GM19099 (cell line): ENCODE results near the gene CPLX4.

Source experiments
- POLR2A ChIP-seq: IDR thresholded peaks from 3 replicates; pipeline ENCODE4 v1.6.1; 2011; ENCODE audit warnings: low read depth; ENCODE audit not compliant: insufficient read length; ENCODE audit errors: extremely low read depth

CPLX4 gene

DNA sequence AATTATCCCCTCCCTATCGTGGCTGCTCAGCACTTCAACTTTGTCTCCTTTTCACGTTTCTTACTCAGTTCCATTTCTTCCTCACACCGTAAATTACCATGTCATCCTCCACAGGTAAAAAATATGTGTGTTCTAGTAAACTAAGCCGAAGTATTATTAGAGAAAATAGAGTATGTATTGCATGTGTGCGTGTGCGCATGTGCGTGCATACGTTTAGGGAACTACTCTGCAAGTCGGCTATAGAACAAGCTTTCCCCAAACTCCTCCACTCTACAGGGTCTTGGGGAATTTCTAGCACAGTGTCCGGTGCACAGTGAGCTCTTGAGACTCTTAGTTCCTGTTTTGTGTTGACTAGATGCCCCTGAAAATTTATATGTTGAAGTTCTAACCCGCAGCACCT, 36.1 kb downstream of the CPLX4 start:
- TF ChIP-seq POLR2A = no peak

DNA sequence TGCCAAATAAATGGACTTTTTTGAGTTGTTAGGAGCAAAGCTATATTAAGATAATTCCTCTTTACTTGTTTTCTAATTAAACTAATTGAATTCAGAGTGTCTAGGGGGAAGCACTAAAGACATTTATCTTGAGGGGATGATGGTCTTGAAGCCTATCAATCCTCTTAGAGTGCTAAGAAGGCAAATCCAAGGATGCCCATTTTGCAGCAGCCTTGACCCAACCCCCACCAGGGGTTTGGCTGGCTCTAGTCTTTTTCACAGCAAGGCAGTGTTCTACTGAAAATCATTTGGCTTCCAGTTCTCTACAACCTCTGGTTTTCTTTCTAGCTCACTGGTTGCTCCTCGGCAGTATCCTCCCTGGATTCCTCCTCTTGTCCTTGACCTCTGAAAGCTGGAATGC, 38.7 kb downstream of the CPLX4 start:
- TF ChIP-seq POLR2A = no peak

DNA sequence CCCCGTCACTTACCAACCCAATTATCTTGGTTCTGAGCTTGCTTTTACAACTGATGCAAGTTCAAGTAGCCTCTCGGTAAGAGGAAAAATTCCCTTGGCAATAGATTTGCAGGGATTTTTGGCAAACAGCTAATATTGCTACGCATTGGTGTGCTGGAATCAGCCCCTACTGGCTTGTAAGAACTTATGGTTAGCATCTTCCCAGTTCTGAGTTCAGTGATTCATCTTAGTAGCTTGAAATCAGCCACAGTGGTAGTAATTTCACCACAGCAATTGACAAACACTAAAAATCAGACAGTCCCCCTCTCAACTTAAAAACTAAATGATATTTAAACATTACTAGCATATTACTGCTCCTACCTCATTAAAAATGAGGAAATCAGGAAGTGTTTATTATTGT, 39.3 kb downstream of the CPLX4 start:
- no peak for TF ChIP-seq POLR2A

DNA sequence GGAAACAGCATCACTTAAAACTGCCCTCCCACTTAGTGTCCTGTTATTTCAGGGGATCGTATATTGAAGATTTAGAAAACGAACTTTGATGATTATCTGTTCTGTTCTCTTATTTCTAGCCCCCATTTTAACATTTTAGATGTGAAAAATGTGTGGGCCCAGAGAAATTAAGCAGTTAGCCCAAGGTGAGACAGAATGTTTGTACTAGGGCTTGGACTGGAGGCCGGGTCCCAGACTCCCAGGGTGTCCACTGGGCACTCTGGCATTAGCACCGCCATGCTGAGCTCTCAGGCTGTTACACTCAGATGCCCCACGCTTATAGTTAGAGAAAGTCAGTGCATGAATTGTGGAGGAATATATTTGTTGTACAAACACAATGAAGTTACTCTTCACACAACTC, 39.7 kb downstream of the CPLX4 start:
- TF ChIP-seq POLR2A = no peak

DNA sequence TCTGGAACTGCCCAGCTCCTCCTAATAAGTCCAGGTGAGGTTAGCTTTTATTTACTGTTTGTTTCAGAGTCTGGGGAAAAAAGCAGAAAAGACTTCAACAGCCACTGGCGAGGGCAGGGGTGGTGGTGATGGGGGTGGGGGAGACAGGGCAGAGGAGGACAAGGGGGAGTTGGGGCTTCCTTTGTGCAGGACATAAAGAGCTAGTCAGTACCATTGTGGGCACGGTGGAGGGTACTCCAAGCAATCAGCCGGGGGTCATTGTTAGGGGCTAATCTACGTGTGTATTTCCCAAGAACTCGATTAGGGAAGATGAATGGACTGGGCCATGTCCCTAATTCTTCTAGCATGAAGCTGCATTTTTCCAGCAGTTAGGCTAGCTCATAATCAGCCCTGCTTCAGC, 42.4 kb downstream of the CPLX4 start:
- TF ChIP-seq POLR2A = no peak

DNA sequence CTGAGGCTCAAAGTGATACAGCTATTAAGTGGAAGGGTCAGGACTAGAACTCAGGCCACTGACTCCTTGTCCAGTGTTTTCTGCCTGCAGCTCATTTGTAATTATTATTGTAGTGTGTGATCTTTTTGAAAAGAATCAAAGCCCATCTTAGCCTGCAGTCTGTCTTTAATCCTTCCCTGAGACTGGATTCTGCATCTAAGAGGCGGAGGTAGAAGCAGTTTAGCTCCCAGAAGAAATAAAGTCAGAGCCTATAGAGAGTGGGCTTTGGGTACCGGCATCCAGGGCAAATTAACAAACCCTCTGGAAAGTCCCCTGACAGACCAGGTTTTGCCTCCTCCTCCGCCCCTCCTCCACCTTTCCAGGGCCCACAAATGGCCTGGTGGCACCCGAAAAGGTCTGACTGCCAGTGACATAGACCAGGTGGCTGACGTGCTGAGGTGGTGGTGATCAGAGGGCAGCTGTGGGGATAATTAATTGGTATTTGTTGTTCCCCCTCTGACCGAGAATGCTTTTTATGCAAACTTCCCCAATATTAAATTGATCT, 43.0 kb downstream of the CPLX4 start:
- no peak for TF ChIP-seq POLR2A

DNA sequence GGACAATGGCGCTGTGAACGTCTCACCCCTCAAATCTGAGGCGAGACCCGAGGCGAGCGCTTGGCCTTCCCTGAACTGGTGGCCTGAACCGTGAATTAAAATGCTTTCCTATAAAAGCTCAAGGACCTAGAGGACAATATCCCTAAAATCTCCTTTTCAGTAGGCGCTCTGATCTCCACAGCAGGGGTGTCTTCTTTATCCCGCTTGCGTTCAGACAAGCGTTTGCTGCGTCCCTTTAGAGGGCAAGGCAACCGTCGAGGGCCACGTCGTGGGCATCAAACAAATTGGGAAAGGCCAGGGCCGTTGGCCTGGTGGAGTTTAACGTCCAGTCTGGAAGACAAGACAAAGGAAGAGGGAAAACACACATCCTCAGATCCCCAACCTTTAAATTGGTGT, 43.9 kb downstream of the CPLX4 start:
- TF ChIP-seq POLR2A = no peak

DNA sequence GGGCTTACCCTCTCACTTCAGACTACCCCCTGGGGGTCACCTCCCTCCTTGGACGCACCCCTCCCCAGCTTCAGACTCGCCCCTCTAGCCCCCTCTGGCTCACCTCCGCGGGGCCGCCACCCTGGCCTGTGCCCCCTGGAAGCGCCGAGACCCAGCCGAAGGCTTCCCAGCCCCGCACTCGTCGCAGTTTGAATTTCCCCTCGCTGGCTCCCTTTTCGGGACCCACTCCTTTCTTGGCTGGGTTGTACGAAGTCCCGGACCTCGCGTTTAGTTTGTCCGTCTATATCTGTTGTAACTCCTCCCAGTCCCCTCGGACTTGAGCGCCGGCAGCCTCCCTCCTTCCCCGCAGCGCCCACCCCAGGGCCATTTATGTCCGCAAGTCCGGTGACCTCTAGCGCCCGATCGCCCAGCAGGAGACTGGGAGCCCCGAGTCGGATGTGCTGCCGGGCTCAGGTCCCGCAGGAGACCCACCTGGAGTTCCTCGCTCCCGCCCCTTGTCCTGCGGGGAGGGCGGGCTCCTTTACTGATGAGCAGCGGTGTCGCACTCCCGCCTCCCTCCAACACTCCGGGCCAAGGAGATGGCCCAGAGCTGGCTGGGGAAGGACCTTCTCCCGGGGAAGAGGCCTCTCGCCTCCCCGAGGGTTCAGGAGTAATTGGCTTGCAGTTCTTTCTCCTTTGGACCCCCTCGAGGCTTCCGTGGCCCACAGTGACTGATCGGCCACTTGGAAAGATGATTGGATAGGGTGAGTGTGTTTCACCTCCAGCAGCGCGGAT, 44.5 kb downstream of the CPLX4 start:
- TF ChIP-seq POLR2A = no peak

DNA sequence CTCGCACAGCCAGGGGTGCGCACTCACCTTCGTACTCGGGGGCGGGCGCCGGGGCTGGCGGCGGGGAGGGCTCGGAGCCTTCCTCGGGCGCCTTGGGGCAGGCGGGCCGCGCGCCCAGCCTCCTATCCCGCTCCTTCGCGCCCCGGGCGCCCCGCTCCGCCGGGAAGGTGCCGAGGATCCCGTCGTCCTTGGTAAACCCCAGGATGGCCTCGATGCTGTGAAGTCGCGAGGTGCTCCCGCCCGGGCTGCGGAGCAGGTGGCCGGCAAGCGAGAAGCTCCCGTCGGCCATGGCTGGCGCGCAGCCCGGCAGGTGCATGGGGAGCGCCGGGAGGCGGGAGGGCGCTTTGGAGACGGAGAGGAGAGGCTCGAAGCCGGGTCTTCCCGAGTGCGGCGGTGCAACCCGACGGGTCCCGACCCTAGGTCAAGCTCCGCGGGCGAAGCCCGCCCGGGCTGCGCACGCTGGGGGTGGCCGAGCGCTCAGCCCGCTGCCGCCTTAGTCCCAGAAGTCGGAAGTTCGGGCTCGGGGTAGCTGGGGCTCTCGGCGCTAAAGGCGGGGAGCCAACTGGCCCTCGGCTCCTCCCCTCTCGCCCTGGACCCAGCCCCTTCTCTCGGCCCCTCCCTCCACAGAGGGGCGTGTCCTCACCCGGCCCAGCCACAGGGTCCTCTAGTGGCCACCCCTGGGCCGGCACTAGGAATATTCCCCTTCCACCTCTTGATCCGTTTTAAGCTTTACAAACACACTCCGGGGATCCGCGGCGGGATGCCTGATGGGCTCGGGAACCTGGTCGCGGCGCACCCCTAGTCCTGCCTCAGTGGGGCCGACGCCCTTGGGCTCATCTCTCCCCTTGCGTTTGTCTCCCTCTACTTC, 45.3 kb downstream of the CPLX4 start, which contains the start of gene RAX:
RAX (minus strand) TSS at position 564 of the 868 bp plus-strand sequence; CDS start at position 316, 248 bp downstream.
- no peak for TF ChIP-seq POLR2A

DNA sequence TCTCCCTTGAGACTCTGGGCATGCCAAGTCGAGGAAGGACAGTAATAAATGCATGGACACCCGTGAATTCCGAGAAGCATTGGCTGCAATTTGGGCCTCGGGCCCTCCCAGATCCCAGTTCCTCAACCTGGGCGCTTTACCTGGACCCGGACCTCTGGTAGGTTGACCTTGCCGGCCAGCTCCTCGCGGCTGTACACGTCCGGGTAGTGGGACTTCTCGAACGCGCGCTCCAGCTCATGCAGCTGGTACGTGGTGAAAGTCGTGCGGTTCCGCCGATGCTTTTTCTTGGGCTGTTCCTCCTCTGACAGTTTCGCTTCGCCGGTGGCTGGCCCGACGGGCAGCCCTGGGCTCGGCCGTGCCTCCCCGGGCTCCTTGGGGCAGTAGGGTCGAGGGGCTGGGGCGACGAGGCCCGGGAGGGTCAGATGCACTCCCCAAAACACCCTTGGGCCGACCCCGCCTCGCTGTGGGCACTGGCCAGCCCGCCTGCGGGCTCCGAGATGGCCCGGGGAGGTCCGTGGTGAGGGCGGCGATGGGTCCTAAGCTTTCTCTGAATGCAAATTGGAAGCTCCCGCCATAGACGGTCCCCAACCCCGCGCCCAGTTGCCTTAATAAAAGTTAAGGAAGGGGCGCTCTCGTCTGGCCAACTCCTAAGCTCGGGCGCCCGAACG, 46.1 kb downstream of the CPLX4 start:
- no peak for TF ChIP-seq POLR2A

DNA sequence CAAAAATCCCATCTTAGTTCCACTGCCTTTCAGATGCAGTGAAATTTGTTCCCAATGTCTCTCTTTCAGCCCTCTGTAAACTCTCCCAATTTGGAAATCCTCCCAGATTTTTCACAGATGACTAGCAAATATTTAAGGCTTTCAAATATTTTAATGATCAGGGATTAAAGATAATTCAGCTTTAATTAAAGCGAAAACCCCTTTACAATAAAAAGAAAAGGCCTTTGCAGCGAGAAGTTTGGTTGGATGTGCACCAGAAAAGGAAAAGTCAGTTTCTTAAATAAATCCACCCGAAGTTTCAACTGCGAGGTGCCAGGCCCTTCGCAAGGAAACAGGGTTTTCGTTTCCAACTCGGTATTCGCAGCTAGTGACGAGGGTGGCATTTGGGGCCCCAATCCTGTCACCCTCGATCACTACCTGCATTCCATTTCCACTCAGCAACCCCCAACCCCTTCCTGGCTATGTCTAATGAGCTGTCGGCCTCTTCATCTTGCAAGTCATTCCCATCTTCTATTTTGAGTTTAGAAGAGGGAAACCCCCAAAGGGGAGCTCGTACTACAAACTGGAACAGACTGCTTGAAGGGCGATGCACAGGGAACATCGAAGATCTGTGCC, 46.7 kb downstream of the CPLX4 start:
- no peak for TF ChIP-seq POLR2A

DNA sequence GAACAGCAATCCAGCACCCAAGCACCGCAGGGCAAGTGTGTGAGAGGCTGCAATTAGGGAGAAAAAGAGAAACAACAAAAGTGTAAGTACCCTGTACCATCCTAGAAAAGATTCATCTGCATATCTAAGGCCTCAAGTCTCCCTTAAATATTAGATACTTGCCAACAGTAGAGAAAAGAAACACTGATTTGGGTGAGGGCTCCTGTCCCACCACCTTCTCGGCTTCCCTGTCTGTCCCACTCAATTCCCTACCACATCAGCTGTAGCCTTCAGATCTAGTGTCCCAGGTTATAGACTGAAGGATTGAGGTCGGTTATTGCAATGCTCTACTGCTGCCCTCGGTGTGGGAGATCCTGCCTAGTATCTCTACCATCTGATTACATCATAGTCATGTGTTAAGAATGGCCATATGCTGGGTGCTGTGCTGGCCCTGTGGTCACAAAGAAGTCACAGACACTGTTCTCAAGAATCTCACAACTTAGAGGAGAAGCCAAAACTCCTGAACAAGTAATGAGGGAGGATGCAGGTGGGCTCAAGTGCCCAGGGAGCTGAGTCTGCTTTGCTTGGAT, 47.7 kb downstream of the CPLX4 start:
- no peak for TF ChIP-seq POLR2A

DNA sequence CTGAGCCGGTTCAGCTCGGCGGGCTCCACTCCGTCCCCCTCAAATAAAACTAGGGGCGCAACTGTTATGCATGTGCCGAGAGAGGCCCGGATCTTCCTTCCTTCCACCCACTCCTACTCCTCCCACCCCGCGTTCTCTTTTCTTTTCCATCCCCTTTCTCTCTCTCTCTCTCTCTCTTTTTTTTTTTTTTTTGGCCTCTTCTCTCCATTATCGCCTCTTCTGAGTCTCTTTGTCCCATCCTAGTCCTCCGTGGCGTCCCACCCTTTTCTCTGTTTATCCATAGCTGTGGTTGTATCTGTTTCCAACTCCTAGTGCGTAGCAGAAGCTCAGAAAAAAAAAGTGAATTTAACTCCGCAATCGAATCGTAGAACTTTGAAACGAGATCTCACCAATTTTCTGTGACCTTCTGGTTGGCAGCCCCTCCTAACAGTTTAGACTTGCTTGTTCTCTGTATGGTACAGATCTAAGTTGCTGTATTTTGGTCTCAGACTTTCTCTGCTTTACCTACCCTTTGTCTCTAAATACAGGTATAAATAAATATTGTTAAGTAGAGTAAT, 48.8 kb downstream of the CPLX4 start:
- TF ChIP-seq POLR2A = no peak

DNA sequence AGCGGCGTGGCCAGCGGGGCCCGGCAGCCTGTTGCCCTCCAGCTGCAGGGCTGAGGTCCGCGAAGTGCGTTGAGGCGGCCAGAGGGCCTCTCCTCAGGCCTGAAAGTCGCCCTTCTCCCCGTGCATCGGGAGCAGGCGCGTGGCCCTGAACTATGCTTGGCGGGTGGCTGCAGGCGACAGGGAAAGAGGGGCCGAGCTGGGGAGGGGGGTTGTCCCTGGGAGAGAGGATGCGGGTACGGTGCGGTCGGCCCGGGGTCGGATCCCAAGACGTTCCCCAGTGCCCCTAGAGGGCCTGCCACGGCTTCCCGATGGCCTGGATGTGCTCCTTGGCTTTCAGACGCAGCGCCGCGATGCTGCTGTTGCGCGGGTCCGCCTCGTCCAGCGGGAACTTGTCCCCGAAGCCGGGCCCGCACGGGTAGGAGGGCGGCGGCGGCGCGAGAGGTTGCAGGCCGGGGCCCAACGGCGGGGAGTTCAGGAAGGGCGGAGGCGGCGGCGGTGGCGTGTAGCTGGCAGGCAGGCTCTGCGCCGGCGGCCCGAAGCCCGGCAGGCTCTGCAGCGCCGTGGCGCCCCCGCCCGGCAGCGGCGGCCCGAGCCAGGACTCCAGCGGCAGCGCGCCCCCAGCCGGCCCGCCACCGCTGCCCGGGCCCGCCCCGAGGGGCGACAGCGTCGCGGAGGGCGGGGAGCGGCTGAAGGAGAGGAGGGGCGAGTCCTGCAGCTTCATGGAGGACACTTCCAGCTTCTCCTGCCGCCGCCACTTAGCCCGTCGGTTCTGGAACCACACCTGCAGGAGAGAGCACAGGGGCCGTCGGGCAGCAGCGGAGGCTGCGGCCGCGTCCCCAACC, 49.5 kb downstream of the CPLX4 start:
- no peak for TF ChIP-seq POLR2A

DNA sequence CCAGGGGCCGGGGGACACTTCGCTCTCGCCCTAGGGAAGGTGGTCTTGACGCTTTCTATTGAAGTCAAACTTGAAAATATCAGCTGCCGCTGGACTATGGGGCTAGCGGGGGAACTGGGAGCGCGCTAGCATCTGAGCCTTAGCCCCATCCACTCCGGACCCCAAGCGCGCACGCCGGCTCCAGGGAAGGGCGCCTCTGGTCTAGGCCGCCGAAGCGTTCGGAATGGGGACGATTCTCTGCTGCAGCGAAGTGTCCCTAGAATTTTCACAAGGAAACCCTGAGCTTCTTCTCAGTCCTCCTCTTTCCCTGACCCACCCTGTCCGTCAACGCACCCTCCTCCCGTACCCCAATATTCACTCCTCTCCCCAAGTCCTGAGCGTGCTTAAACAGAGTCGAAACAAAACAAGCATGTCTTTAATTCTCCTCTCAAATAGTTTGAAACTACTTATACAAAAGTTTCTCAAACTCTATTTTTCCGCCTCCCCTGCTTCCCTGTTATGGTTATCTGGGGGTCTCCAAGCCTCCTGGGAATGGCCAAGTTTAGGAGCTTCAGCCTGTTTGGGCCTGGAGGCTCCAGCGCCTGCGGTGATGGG, 50.2 kb downstream of the CPLX4 start:
- no peak for TF ChIP-seq POLR2A
